Esophagus squamous epithelium (tissue), 5 donors: Measurements from ENCODE around the gene HENMT1. TPM values are rescaled to one million over a fixed set of nuclear protein-coding genes. Genes with fewer than 3 reads are reported as not detected.
"Not testable (repeated sequence)": the region's sequence is repeated elsewhere in the genome, so short reads cannot be mapped to it uniquely, and the experiment has no call there.

ENCODE experiments used
- DNase-seq: peaks from one replicate; lab custom pipeline; 2025; lab: John Stamatoyannopoulos, UW
- H3K27ac ChIP-seq, 4 donors: fragments of 200-600 bp; sonication (generic); one replicate each; pipeline ENCODE4 v1.5.1; 2016 to 2019; ENCODE audit warnings: mild to moderate bottlenecking in 1 of 4
- H3K27me3 ChIP-seq, 4 donors: fragments of 200-600 bp; sonication (generic); 1 replicate in 3 of 4; 2 replicates in 1 of 4; pipeline versions ENCODE4 v1.5.1 to v1.6.0; 2017 to 2021; ENCODE audit warnings: antibody characterized with exemption in 1 of 4
- H3K36me3 ChIP-seq, 3 donors: fragments of 200-600 bp; sonication (generic); one replicate each; pipeline ENCODE4 v1.5.1; 2016 to 2019
- H3K4me1 ChIP-seq, 3 donors: fragments of 200-600 bp; sonication (generic); one replicate each; pipeline ENCODE4 v1.5.1; 2017 to 2019
- H3K4me3 ChIP-seq, 4 donors: fragments of 200-600 bp; sonication (generic); 1 replicate in 3 of 4; 2 replicates in 1 of 4; pipeline ENCODE4 v1.5.1; 2016 to 2019; ENCODE audit warnings: mild to moderate bottlenecking in 2 of 4, moderate library complexity in 1 of 4
- H3K9me3 ChIP-seq, 3 donors: fragments of 200-600 bp; sonication (generic); one replicate each; pipeline ENCODE4 v1.5.1; 2016 to 2019
- POLR2A ChIP-seq, 4 donors: fragments of 450-650 bp; IDR thresholded peaks; one replicate each; pipeline ENCODE4 v1.6.1; 2017; ENCODE audit warnings: antibody characterized with exemption in 4 of 4, mild to moderate bottlenecking in 4 of 4, moderate library complexity in 3 of 4
- WGBS, 2 donors: methylation state at CpG; one replicate each; pipeline ENCODE4 v1.1.5; 2018; 5-methylcytosine and 5-hydroxymethylcytosine counted together
- intact Hi-C: fragments of 100-400 bp; cut with DNase I; formaldehyde crosslinking; loops from one replicate; pipeline ENCODE4 v1.15.0; 2022
- total RNA-seq, 4 donors: library from RNA; depleted of rRNA; stranded (reverse); fragments of >200 nt; gene quantifications; one replicate each; pipeline ENCODE4 v1.1.0, GENCODE V29; 2016
- TF ChIP-seq, protein P1 (sequence below), 6 experiments: fragments of 450-650 bp in 4 of 6; fragments of 200-600 bp in 2 of 6; sonication (generic) in 2 of 6; IDR thresholded peaks; one replicate each; pipeline ENCODE4 v1.5.1; 2016 to 2019; ENCODE audit warnings: antibody characterized with exemption in 6 of 6, mild to moderate bottlenecking in 4 of 6, moderate library complexity in 4 of 6
- donor health status: DM: yes; HTN: yes; CAD: no.

The HENMT1 gene
- total RNA-seq, 4 donors from 2014 or later = 0.80 to 4.6 (median 2.0) TPM

GRCh38 chr1:108685529-108685928, 24.6 kb upstream of the HENMT1 start:
- DNase-seq = no peak
- Histone ChIP-seq H3K4me1 (no peaks in the 10 kb centered on the region), H3K9me3 (no peaks in the 10 kb centered on the region), H3K27me3 (no peaks in the 10 kb centered on the region), H3K4me3 (no peak overlapping the region), H3K27ac (no peak overlapping the region), H3K36me3 (no peaks in the 10 kb centered on the region)
- 82 to 85% methylated on average over 1 of the region's 1 CpG for WGBS, 2 donors
- TF ChIP-seq, protein P1, sequence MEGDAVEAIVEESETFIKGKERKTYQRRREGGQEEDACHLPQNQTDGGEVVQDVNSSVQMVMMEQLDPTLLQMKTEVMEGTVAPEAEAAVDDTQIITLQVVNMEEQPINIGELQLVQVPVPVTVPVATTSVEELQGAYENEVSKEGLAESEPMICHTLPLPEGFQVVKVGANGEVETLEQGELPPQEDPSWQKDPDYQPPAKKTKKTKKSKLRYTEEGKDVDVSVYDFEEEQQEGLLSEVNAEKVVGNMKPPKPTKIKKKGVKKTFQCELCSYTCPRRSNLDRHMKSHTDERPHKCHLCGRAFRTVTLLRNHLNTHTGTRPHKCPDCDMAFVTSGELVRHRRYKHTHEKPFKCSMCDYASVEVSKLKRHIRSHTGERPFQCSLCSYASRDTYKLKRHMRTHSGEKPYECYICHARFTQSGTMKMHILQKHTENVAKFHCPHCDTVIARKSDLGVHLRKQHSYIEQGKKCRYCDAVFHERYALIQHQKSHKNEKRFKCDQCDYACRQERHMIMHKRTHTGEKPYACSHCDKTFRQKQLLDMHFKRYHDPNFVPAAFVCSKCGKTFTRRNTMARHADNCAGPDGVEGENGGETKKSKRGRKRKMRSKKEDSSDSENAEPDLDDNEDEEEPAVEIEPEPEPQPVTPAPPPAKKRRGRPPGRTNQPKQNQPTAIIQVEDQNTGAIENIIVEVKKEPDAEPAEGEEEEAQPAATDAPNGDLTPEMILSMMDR (IDR thresholded peaks at IDR 0.05) = no peak
- no peak for TF ChIP-seq POLR2A (IDR thresholded peaks at IDR 0.05)
- intact Hi-C loops = no loop called here

GRCh38 chr1:108681701-108682100, 20.8 kb upstream of the HENMT1 start:
- H3K9me3 ChIP-seq, H3K36me3 ChIP-seq, intact Hi-C loops, H3K27me3 ChIP-seq, H3K4me1 ChIP-seq, DNase-seq, H3K27ac ChIP-seq, H3K4me3 ChIP-seq: not testable (repeated sequence)
- WGBS, 2 donors = 49 to 50% methylated on average over 4 of the region's 4 CpGs

- Histone ChIP-seq H3K4me3 (peak overlapping the region in 2 of 4 donors; percentile 11 to 46), H3K4me1 (peaks cover 0 to 9% (median 0%) of the 10 kb centered on the region in 3 donors)
- intact Hi-C loops = no loop called here
These were observed 18.8 kb upstream of the HENMT1 start for GRCh38 chr1:108679586-108680213.

DNA sequence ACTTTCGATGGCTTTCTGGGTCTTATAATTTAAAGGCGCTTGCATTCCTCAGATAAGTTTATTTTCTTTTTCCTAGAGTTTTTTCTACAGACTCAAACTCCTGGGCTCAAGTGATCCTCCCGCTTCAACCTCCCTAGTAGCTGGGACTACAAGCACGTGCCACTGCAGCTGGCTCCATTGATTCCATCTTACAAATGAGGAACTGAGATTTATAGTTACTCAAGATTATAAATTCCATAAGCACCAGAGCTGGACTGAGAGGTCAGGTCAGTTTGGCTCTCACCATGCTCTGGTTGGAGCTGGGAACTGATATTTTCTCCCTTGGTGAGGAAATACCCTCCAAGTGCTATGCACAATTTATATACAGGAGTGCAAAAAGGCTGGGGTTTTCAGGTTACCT, 17.8 kb upstream of the HENMT1 start:
- 82 to 84% methylated on average over 4 of the region's 4 CpGs for WGBS, 2 donors
- no peak overlapping the region for H3K4me3 ChIP-seq
- no peak for DNase-seq
- H3K27me3 ChIP-seq = no peaks in the 10 kb centered on the region
- no peak for TF ChIP-seq POLR2A (IDR thresholded peaks at IDR 0.05)
- TF ChIP-seq, protein P1 (IDR thresholded peaks at IDR 0.05) = no peak
- H3K4me1 ChIP-seq = peaks cover 0 to 9% (median 0%) of the 10 kb centered on the region in 3 donors
- H3K36me3 ChIP-seq = no peaks in the 10 kb centered on the region
- no peak overlapping the region for H3K27ac ChIP-seq
- no peaks in the 10 kb centered on the region for H3K9me3 ChIP-seq
- intact Hi-C loops = no loop called here

More at GRCh38 chr1:108679586-108680213, 18.8 kb upstream of the HENMT1 start:
- DNase-seq = no peak
- peak overlapping the region in 1 of 4 donors; percentile 40 for H3K27ac ChIP-seq
- WGBS, 2 donors = 56 to 61% methylated on average over 10 of the region's 10 CpGs
- H3K9me3 ChIP-seq = no peaks in the 10 kb centered on the region
- no peaks in the 10 kb centered on the region for H3K36me3 ChIP-seq
- no peaks in the 10 kb centered on the region for H3K27me3 ChIP-seq
- TF ChIP-seq POLR2A (IDR thresholded peaks at IDR 0.05) = no peak
- TF ChIP-seq, protein P1 (IDR thresholded peaks at IDR 0.05) = no peak

GRCh38 chr1:108671143-108671542, 10.2 kb upstream of the HENMT1 start:
- no peaks in the 10 kb centered on the region for H3K4me1 ChIP-seq
- 91 to 95% methylated on average over 2 of the region's 2 CpGs for WGBS, 2 donors
- TF ChIP-seq, protein P1 (IDR thresholded peaks at IDR 0.05) = no peak
- TF ChIP-seq POLR2A (IDR thresholded peaks at IDR 0.05) = no peak

More at GRCh38 chr1:108671143-108671542, 10.2 kb upstream of the HENMT1 start:
- Histone ChIP-seq H3K9me3 (no peaks in the 10 kb centered on the region), H3K36me3 (no peaks in the 10 kb centered on the region), H3K27ac (no peak overlapping the region), H3K27me3 (peaks cover 0 to 20% (median 0%) of the 10 kb centered on the region in 4 donors), H3K4me3 (no peak overlapping the region)
- no peak for DNase-seq
- intact Hi-C loops = no loop called here
